Brain microvascular endothelial cell (primary cell): ENCODE measurements around the gene ZBTB20.

Source experiments
- DNase-seq: peaks from one replicate; pipeline ENCODE4 v3.0.0-alpha.2; 2020
- H3K27ac ChIP-seq: fragments of 250-450 bp; sonication (Bioruptor Pico); 2 replicates; pipeline ENCODE4 v1.5.1; 2020; ENCODE audit warnings: mild to moderate bottlenecking, moderate library complexity
- H3K27me3 ChIP-seq: fragments of 250-450 bp; sonication (Bioruptor Pico); replicated peaks from 2 replicates; pipeline ENCODE4 v1.5.1; 2020; ENCODE audit warnings: mild to moderate bottlenecking
- H3K36me3 ChIP-seq: fragments of 250-450 bp; sonication (Bioruptor Pico); replicated peaks from 2 replicates; pipeline ENCODE4 v1.5.1; 2020; ENCODE audit warnings: mild to moderate bottlenecking
- H3K4me3 ChIP-seq: 2 replicates; pipeline ENCODE4 v1.5.1; 2011; ENCODE audit warnings: low read depth, mild to moderate bottlenecking, control low read depth, low read length, moderate library complexity
- CTCF ChIP-seq: IDR thresholded peaks from 2 replicates; pipeline ENCODE4 v1.5.1; 2011; ENCODE audit warnings: low read depth, mild to moderate bottlenecking, moderate library complexity, low read length, control low read depth, inconsistent platforms; ENCODE audit errors: missing control alignments
- in situ Hi-C: cut with HindIII; loops from 2 replicates; pipeline ENCODE4 v1.10.0; 2017; ENCODE audit warnings: low sequenced_read_pairs, low pct_ligation_motif_present

ZBTB20 gene

GRCh38 chr3:114310695-114311094 is 836.4 kb downstream of the ZBTB20 start:
- in situ Hi-C loops: no loop called here
- TF ChIP-seq CTCF: no peak
- H3K36me3 ChIP-seq: no peaks in the 10 kb centered on the region
- no peak overlapping the region for H3K4me3 ChIP-seq
- H3K27me3 ChIP-seq: no peaks in the 10 kb centered on the region
- H3K27ac ChIP-seq: no peak overlapping the region
- DNase-seq: no peak

GRCh38 chr3:114308830-114309229 is 838.3 kb downstream of the ZBTB20 start:
- Histone ChIP-seq H3K36me3 (no peaks in the 10 kb centered on the region), H3K27me3 (no peaks in the 10 kb centered on the region), H3K4me3 (no peak overlapping the region), H3K27ac (no peak overlapping the region)
- TF ChIP-seq CTCF: no peak
- in situ Hi-C loops: no loop called here
- DNase-seq: no peak

- no peak for DNase-seq
- no peaks in the 10 kb centered on the region for H3K27me3 ChIP-seq
- no peak overlapping the region for H3K27ac ChIP-seq
- no peak overlapping the region for H3K4me3 ChIP-seq
- no peaks in the 10 kb centered on the region for H3K36me3 ChIP-seq
- in situ Hi-C loops: no loop called here
- no peak for TF ChIP-seq CTCF
Measured at GRCh38 chr3:114308377-114308776, 838.7 kb downstream of the ZBTB20 start.

GRCh38 chr3:114307832-114308231 is 839.3 kb downstream of the ZBTB20 start:
- DNase-seq: no peak
- no peak overlapping the region for H3K4me3 ChIP-seq
- no peaks in the 10 kb centered on the region for H3K36me3 ChIP-seq
- no peak for TF ChIP-seq CTCF
- no peaks in the 10 kb centered on the region for H3K27me3 ChIP-seq
- no peak overlapping the region for H3K27ac ChIP-seq
- in situ Hi-C loops: no loop called here

GRCh38 chr3:114307222-114307830 is 839.8 kb downstream of the ZBTB20 start:
- TF ChIP-seq CTCF: no peak
- Histone ChIP-seq H3K4me3 (no peak overlapping the region), H3K36me3 (no peaks in the 10 kb centered on the region), H3K27ac (no peak overlapping the region), H3K27me3 (no peaks in the 10 kb centered on the region)
- in situ Hi-C loops: no loop called here
- DNase-seq: no peak
